ENCODE measurements around the gene KDM1A.

Gene KDM1A

GRCh38 chr1:23037081-23037740 is 17.9 kb downstream of the KDM1A start:
- 0 out of 2 replicates have a peak, but pooled peaks cover 8% of the 10 kb centered on the region for H3K36me3 ChIP-seq (ENCODE audit: control insufficient read depth, insufficient read depth, low read length)
- H3K4me3 ChIP-seq (ENCODE audit: low read depth, low read length) = no peak overlapping the region
- H3K4me1 ChIP-seq (ENCODE audit: control insufficient read depth, insufficient read depth, low read length) = peaks cover 20% of the 10 kb centered on the region; the same call in 1 of the 2 replicates
- H3K9me3 ChIP-seq (ENCODE audit: control insufficient read depth, insufficient read depth, low read depth, low read length) = no peaks in the 10 kb centered on the region
- no peak overlapping the region for H3K9ac ChIP-seq (ENCODE audit: low read length)
- H3K27me3 ChIP-seq (ENCODE audit: control insufficient read depth, insufficient read depth, low read length) = no peaks in the 10 kb centered on the region
- no peak overlapping the region for H3K27ac ChIP-seq (ENCODE audit: low read depth, low read length)

- Histone ChIP-seq H3K4me1 (ENCODE audit: control insufficient read depth, insufficient read depth, low read length) (peaks cover 20% of the 10 kb centered on the region; the same call in 1 of the 2 replicates), H3K9ac (ENCODE audit: low read length) (no peak overlapping the region), H3K9me3 (ENCODE audit: control insufficient read depth, insufficient read depth, low read depth, low read length) (no peaks in the 10 kb centered on the region), H3K36me3 (ENCODE audit: control insufficient read depth, insufficient read depth, low read length) (peaks cover 8% of the 10 kb centered on the region; the same call in 1 of the 2 replicates), H3K27me3 (ENCODE audit: control insufficient read depth, insufficient read depth, low read length) (no peaks in the 10 kb centered on the region), H3K4me3 (ENCODE audit: low read depth, low read length) (no peak overlapping the region), H3K27ac (ENCODE audit: low read depth, low read length) (no peak overlapping the region)
These were observed 20.1 kb downstream of the KDM1A start for GRCh38 chr1:23039308-23039826.

DNA sequence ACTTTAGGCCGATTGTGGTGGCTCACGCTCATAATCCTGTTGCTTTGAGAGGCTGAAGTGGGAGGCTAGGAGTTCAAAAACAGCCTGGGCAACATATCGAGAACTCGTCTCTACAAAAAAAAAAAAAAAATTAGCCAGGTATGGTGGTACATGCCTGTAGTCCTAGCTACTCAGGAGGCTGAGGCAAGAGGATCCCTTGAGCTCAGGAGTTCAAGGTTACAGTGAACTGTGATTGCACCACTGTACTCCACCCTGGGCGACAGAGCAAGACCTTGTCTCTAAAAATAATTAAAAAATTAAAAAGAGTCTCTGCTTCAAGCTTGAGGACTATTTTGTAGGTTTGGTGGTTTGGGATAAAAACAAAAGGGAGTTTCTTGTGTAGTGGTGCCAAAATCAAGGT is 21.2 kb downstream of the KDM1A start:
- Histone ChIP-seq H3K9me3 (ENCODE audit: control insufficient read depth, insufficient read depth, low read depth, low read length) (no peaks in the 10 kb centered on the region), H3K4me1 (ENCODE audit: control insufficient read depth, insufficient read depth, low read length) (peaks cover 18% of the 10 kb centered on the region; the same call in 1 of the 2 replicates), H3K36me3 (ENCODE audit: control insufficient read depth, insufficient read depth, low read length) (peaks cover 15% of the 10 kb centered on the region; the same call in 1 of the 2 replicates), H3K9ac (ENCODE audit: low read length) (no peak overlapping the region), H3K27ac (ENCODE audit: low read depth, low read length) (no peak overlapping the region), H3K27me3 (ENCODE audit: control insufficient read depth, insufficient read depth, low read length) (no peaks in the 10 kb centered on the region), H3K4me3 (ENCODE audit: low read depth, low read length) (no peak overlapping the region)

- H3K9ac ChIP-seq (ENCODE audit: low read length) = no peak overlapping the region
- H3K27me3 ChIP-seq (ENCODE audit: control insufficient read depth, insufficient read depth, low read length) = no peaks in the 10 kb centered on the region
- H3K9me3 ChIP-seq (ENCODE audit: control insufficient read depth, insufficient read depth, low read depth, low read length) = no peaks in the 10 kb centered on the region
- H3K36me3 ChIP-seq (ENCODE audit: control insufficient read depth, insufficient read depth, low read length) = peaks cover 27% of the 10 kb centered on the region; the same call in 1 of the 2 replicates
- peaks cover 8% of the 10 kb centered on the region; the same call in 1 of the 2 replicates for H3K4me1 ChIP-seq (ENCODE audit: control insufficient read depth, insufficient read depth, low read length)
- no peak overlapping the region for H3K4me3 ChIP-seq (ENCODE audit: low read depth, low read length)
- no peak overlapping the region for H3K27ac ChIP-seq (ENCODE audit: low read depth, low read length)
These were observed 24.8 kb downstream of the KDM1A start for GRCh38 chr1:23044035-23044434.

DNA sequence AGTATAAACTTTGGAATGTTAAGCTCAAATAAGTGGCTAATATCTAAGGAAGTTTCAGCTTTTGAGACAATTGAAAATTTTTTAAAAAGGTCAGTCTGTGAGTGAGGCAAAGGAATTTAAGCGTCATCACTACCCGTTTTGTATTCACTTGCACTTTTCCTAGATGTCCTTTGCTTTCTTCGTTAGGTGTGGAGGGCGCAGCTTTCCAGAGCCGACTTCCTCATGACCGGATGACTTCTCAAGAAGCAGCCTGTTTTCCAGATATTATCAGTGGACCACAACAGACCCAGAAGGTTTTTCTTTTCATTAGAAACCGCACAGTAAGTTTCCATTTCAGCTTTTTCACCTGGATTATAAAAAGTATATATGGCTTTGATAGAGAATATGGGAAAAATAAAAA is 30.9 kb downstream of the KDM1A start:
- Histone ChIP-seq H3K27ac (ENCODE audit: low read depth, low read length) (no peak overlapping the region), H3K36me3 (ENCODE audit: control insufficient read depth, insufficient read depth, low read length) (peaks cover 62% of the 10 kb centered on the region), H3K9me3 (ENCODE audit: control insufficient read depth, insufficient read depth, low read depth, low read length) (no peaks in the 10 kb centered on the region), H3K9ac (ENCODE audit: low read length) (no peak overlapping the region), H3K4me3 (ENCODE audit: low read depth, low read length) (no peak overlapping the region), H3K4me1 (ENCODE audit: control insufficient read depth, insufficient read depth, low read length) (peaks cover 2% of the 10 kb centered on the region; the same call in 1 of the 2 replicates), H3K27me3 (ENCODE audit: control insufficient read depth, insufficient read depth, low read length) (no peaks in the 10 kb centered on the region)

- Histone ChIP-seq H3K4me1 (ENCODE audit: control insufficient read depth, insufficient read depth, low read length) (peaks cover 2% of the 10 kb centered on the region; the same call in 1 of the 2 replicates), H3K9ac (ENCODE audit: low read length) (no peak overlapping the region), H3K36me3 (ENCODE audit: control insufficient read depth, insufficient read depth, low read length) (peaks cover 63% of the 10 kb centered on the region), H3K27me3 (ENCODE audit: control insufficient read depth, insufficient read depth, low read length) (no peaks in the 10 kb centered on the region), H3K4me3 (ENCODE audit: low read depth, low read length) (no peak overlapping the region), H3K9me3 (ENCODE audit: control insufficient read depth, insufficient read depth, low read depth, low read length) (no peaks in the 10 kb centered on the region), H3K27ac (ENCODE audit: low read depth, low read length) (no peak overlapping the region)
These were observed 32.1 kb downstream of the KDM1A start for GRCh38 chr1:23051290-23051909.

- H3K36me3 ChIP-seq (ENCODE audit: control insufficient read depth, insufficient read depth, low read length) = peaks cover 95% of the 10 kb centered on the region
- H3K27me3 ChIP-seq (ENCODE audit: control insufficient read depth, insufficient read depth, low read length) = no peaks in the 10 kb centered on the region
- H3K9me3 ChIP-seq (ENCODE audit: control insufficient read depth, insufficient read depth, low read depth, low read length) = no peaks in the 10 kb centered on the region
- no peaks in the 10 kb centered on the region for H3K4me1 ChIP-seq (ENCODE audit: control insufficient read depth, insufficient read depth, low read length)
- H3K9ac ChIP-seq (ENCODE audit: low read length) = no peak overlapping the region
- no peak overlapping the region for H3K4me3 ChIP-seq (ENCODE audit: low read depth, low read length)
- H3K27ac ChIP-seq (ENCODE audit: low read depth, low read length) = no peak overlapping the region
These were observed 38.0 kb downstream of the KDM1A start for GRCh38 chr1:23057301-23057700.

DNA sequence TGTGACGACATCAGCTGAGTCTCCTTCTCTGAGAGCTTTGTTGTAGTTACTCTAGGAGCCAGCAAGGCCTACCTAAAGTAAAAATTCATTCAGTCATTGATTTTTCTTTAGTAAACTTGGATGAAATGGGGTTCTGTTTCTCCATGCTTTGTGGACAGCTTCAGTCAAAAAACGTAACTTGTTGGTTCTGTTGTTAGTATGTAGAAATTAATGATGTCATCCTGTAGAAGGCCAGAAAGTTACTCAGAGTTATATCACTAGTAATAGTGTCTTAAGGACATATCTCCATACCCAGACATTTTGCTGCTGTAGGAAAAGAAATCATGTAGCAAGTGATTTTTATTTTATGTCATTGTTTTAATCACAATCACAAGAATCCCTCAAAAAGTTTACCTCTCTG is 43.0 kb downstream of the KDM1A start:
- H3K9ac ChIP-seq (ENCODE audit: low read length) = no peak overlapping the region
- H3K27me3 ChIP-seq (ENCODE audit: control insufficient read depth, insufficient read depth, low read length) = no peaks in the 10 kb centered on the region
- no peaks in the 10 kb centered on the region for H3K9me3 ChIP-seq (ENCODE audit: control insufficient read depth, insufficient read depth, low read depth, low read length)
- peaks cover 97% of the 10 kb centered on the region for H3K36me3 ChIP-seq (ENCODE audit: control insufficient read depth, insufficient read depth, low read length)
- no peak overlapping the region for H3K27ac ChIP-seq (ENCODE audit: low read depth, low read length)
- H3K4me1 ChIP-seq (ENCODE audit: control insufficient read depth, insufficient read depth, low read length) = no peaks in the 10 kb centered on the region
- H3K4me3 ChIP-seq (ENCODE audit: low read depth, low read length) = no peak overlapping the region

- Histone ChIP-seq H3K27me3 (ENCODE audit: control insufficient read depth, insufficient read depth, low read length) (no peaks in the 10 kb centered on the region), H3K9me3 (ENCODE audit: control insufficient read depth, insufficient read depth, low read depth, low read length) (no peaks in the 10 kb centered on the region), H3K4me1 (ENCODE audit: control insufficient read depth, insufficient read depth, low read length) (no peaks in the 10 kb centered on the region), H3K9ac (ENCODE audit: low read length) (no peak overlapping the region), H3K27ac (ENCODE audit: low read depth, low read length) (no peak overlapping the region), H3K36me3 (ENCODE audit: control insufficient read depth, insufficient read depth, low read length) (peaks cover 96% of the 10 kb centered on the region), H3K4me3 (ENCODE audit: low read depth, low read length) (no peak overlapping the region)
These were observed 46.1 kb downstream of the KDM1A start for GRCh38 chr1:23065385-23065784.

- Histone ChIP-seq H3K9ac (ENCODE audit: low read length) (no peak overlapping the region), H3K4me1 (ENCODE audit: control insufficient read depth, insufficient read depth, low read length) (no peaks in the 10 kb centered on the region), H3K4me3 (ENCODE audit: low read depth, low read length) (no peak overlapping the region), H3K36me3 (ENCODE audit: control insufficient read depth, insufficient read depth, low read length) (peaks cover 95% of the 10 kb centered on the region), H3K27me3 (ENCODE audit: control insufficient read depth, insufficient read depth, low read length) (no peaks in the 10 kb centered on the region), H3K27ac (ENCODE audit: low read depth, low read length) (no peak overlapping the region), H3K9me3 (ENCODE audit: control insufficient read depth, insufficient read depth, low read depth, low read length) (no peaks in the 10 kb centered on the region)
These were observed 46.8 kb downstream of the KDM1A start for GRCh38 chr1:23066075-23066474.

GRCh38 chr1:23069149-23069548 is 49.9 kb downstream of the KDM1A start:
- Histone ChIP-seq H3K4me3 (ENCODE audit: low read depth, low read length) (no peak overlapping the region), H3K36me3 (ENCODE audit: control insufficient read depth, insufficient read depth, low read length) (peaks cover 96% of the 10 kb centered on the region), H3K27me3 (ENCODE audit: control insufficient read depth, insufficient read depth, low read length) (no peaks in the 10 kb centered on the region), H3K9me3 (ENCODE audit: control insufficient read depth, insufficient read depth, low read depth, low read length) (no peaks in the 10 kb centered on the region), H3K9ac (ENCODE audit: low read length) (no peak overlapping the region), H3K27ac (ENCODE audit: low read depth, low read length) (no peak overlapping the region), H3K4me1 (ENCODE audit: control insufficient read depth, insufficient read depth, low read length) (no peaks in the 10 kb centered on the region)
